B cell (primary cell): Measurements from ENCODE around the gene TBXA2R.

ENCODE experiments used
- CTCF ChIP-seq: fragments of 200-600 bp; IDR thresholded peaks from one replicate; pipeline ENCODE4 v1.8.0; 2022; ENCODE audit warnings: antibody characterized with exemption, mild to moderate bottlenecking
- EZH2 ChIP-seq: IDR thresholded peaks from 2 replicates; pipeline ENCODE4 v1.6.1; 2012; ENCODE audit warnings: borderline replicate concordance, low read depth, mild to moderate bottlenecking, moderate library complexity, low read length; ENCODE audit not compliant: insufficient read depth, poor library complexity, severe bottlenecking

GRCh38 chr19:3545669-3546034 is 61.0 kb downstream of the TBXA2R start:
- no peak for TF ChIP-seq EZH2
- no peak for TF ChIP-seq CTCF
